Neural cell (in vitro differentiated cells): ENCODE data around the gene ATP2C2. TPM values are rescaled to one million over a fixed set of nuclear protein-coding genes. Genes with fewer than 3 reads are reported as not detected.

Source experiments
- H2AFZ ChIP-seq: fragments of 200-600, 300-800 bp; sonication (generic), shearing (Covaris generic); 2 replicates; pipeline ENCODE4 v1.6.0; 2014; ENCODE audit warnings: low read depth, mild to moderate bottlenecking, antibody characterized with exemption, low read length, moderate library complexity
- H3F3A ChIP-seq: fragments of 200-600 bp; shearing (Covaris generic); 2 replicates; pipeline ENCODE4 v1.6.1; 2016; ENCODE audit warnings: mild to moderate bottlenecking, moderate library complexity, mixed read lengths, antibody characterized with exemption, low read length; ENCODE audit not compliant: insufficient read depth, poor library complexity, severe bottlenecking
- H3K27ac ChIP-seq: fragments of 200-600, 300-800 bp; sonication (generic), shearing (Covaris generic); 2 replicates; pipeline ENCODE4 v1.5.1; 2014; ENCODE audit warnings: mild to moderate bottlenecking, low read length, moderate library complexity
- H3K27me3 ChIP-seq: fragments of 300-800, 200-600 bp; sonication (generic), shearing (Covaris generic); 2 replicates; pipeline ENCODE4 v1.6.0; 2014; ENCODE audit warnings: mild to moderate bottlenecking, low read depth, low read length, moderate library complexity; ENCODE audit not compliant: insufficient read depth
- H3K36me3 ChIP-seq: fragments of 300-800, 200-600 bp; sonication (generic), shearing (Covaris generic); 2 replicates; pipeline ENCODE4 v1.5.1; 2014; ENCODE audit warnings: mild to moderate bottlenecking, antibody characterized with exemption, low read length, moderate library complexity; ENCODE audit not compliant: insufficient read depth
- H3K4me2 ChIP-seq: fragments of 300-800, 200-600 bp; sonication (generic), shearing (Covaris generic); 2 replicates; pipeline ENCODE4 v1.6.0; 2014; ENCODE audit warnings: mild to moderate bottlenecking, low read length
- H3K4me3 ChIP-seq: fragments of 300-800, 200-600 bp; sonication (generic), shearing (Covaris generic); 2 replicates; pipeline ENCODE4 v1.5.1; 2014; ENCODE audit warnings: mild to moderate bottlenecking, low read length, moderate library complexity
- H3K79me2 ChIP-seq: fragments of 200-600 bp; shearing (Covaris generic); replicated peaks from 2 replicates; pipeline ENCODE4 v1.6.0; 2014; ENCODE audit warnings: mild to moderate bottlenecking, low read length, moderate library complexity; ENCODE audit not compliant: insufficient read depth
- H3K9ac ChIP-seq: fragments of 300-800, 200-600 bp; sonication (generic), shearing (Covaris generic); 2 replicates; pipeline ENCODE4 v1.6.1; 2016; ENCODE audit warnings: mild to moderate bottlenecking, low read length, mixed read lengths
- H3K9me2 ChIP-seq: fragments of 200-600 bp; shearing (Covaris generic); 2 replicates; pipeline ENCODE4 v1.6.1; 2016; ENCODE audit warnings: mild to moderate bottlenecking, low read length, mixed read lengths; ENCODE audit not compliant: insufficient read depth
- H3K9me3 ChIP-seq: fragments of 200-600, 300-800 bp; sonication (generic), shearing (Covaris generic); 2 replicates; pipeline ENCODE4 v1.6.1; 2016; ENCODE audit warnings: mild to moderate bottlenecking, mixed run types, low read length, moderate library complexity, mixed read lengths
- H4K20me1 ChIP-seq: fragments of 200-600 bp; shearing (Covaris generic); 2 replicates; pipeline ENCODE4 v1.6.1; 2016; ENCODE audit warnings: mild to moderate bottlenecking, mixed run types; ENCODE audit not compliant: insufficient read depth
- EP300 ChIP-seq: fragments of 450-650 bp; conservative IDR thresholded peaks from 2 replicates; pipeline ENCODE4 v1.6.1; 2014; ENCODE audit warnings: antibody characterized with exemption, mild to moderate bottlenecking, moderate library complexity; ENCODE audit not compliant: poor library complexity, severe bottlenecking
- EZH2 ChIP-seq: fragments of 200-600, 300-800 bp; shearing (Covaris generic), sonication (generic); IDR thresholded peaks from 2 replicates; pipeline ENCODE4 v1.6.1; 2014; ENCODE audit warnings: antibody characterized with exemption, low read length, borderline replicate concordance, mild to moderate bottlenecking; ENCODE audit not compliant: insufficient read depth, poor library complexity, severe bottlenecking
- MXI1 ChIP-seq: fragments of 450-650 bp; conservative IDR thresholded peaks from 2 replicates; pipeline ENCODE4 v1.6.1; 2014; ENCODE audit warnings: antibody characterized with exemption, mild to moderate bottlenecking; ENCODE audit not compliant: poor library complexity, severe bottlenecking
- POLR2AphosphoS5 ChIP-seq: IDR thresholded peaks from 2 replicates; pipeline ENCODE4 v1.6.1; 2012
- RAD21 ChIP-seq: fragments of 450-650 bp; conservative IDR thresholded peaks from 2 replicates; pipeline ENCODE4 v1.6.1; 2014; ENCODE audit warnings: antibody characterized with exemption, mild to moderate bottlenecking, moderate library complexity
- SMC3 ChIP-seq: fragments of 450-650 bp; conservative IDR thresholded peaks from 2 replicates; pipeline ENCODE4 v1.6.1; 2014; ENCODE audit warnings: antibody characterized with exemption, mild to moderate bottlenecking, moderate library complexity; ENCODE audit not compliant: poor library complexity
- TAF1 ChIP-seq: IDR thresholded peaks from 2 replicates; pipeline ENCODE4 v1.6.1; 2012; ENCODE audit warnings: low read depth
- polyA plus RNA-seq: library from polyadenylated mRNA; depleted of rRNA; stranded (reverse); fragments of >200 nt; gene quantifications from 2 replicates; pipeline ENCODE4 v1.2.3, GENCODE V29; 2014
- TF ChIP-seq, protein P1 (sequence below): fragments of 450-650 bp; IDR thresholded peaks from 2 replicates; pipeline ENCODE4 v1.5.1; 2014; ENCODE audit warnings: antibody characterized with exemption, mild to moderate bottlenecking, moderate library complexity; ENCODE audit not compliant: poor library complexity, severe bottlenecking
- TF ChIP-seq, protein P2 (sequence below): IDR thresholded peaks from 2 replicates; pipeline ENCODE4 v1.6.1; 2012; ENCODE audit warnings: borderline replicate concordance

Gene ATP2C2
- polyA plus RNA-seq, 1 donor from 2014 or later = not detected

GRCh38 chr16:84414789-84415326 lies 46.5 kb downstream of the ATP2C2 start:
- H3K4me2 ChIP-seq = no peak overlapping the region
- H3K27ac ChIP-seq = no peak overlapping the region
- no peak overlapping the region for H3K9ac ChIP-seq
- H3K9me3 ChIP-seq = no peaks in the 10 kb centered on the region
- no peak overlapping the region for H2AFZ ChIP-seq
- no peak for TF ChIP-seq EP300
- TF ChIP-seq, protein P1, sequence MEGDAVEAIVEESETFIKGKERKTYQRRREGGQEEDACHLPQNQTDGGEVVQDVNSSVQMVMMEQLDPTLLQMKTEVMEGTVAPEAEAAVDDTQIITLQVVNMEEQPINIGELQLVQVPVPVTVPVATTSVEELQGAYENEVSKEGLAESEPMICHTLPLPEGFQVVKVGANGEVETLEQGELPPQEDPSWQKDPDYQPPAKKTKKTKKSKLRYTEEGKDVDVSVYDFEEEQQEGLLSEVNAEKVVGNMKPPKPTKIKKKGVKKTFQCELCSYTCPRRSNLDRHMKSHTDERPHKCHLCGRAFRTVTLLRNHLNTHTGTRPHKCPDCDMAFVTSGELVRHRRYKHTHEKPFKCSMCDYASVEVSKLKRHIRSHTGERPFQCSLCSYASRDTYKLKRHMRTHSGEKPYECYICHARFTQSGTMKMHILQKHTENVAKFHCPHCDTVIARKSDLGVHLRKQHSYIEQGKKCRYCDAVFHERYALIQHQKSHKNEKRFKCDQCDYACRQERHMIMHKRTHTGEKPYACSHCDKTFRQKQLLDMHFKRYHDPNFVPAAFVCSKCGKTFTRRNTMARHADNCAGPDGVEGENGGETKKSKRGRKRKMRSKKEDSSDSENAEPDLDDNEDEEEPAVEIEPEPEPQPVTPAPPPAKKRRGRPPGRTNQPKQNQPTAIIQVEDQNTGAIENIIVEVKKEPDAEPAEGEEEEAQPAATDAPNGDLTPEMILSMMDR = no peak
- no peak for TF ChIP-seq RAD21
- TF ChIP-seq TAF1 = no peak
- TF ChIP-seq EZH2 = no peak
- no peaks in the 10 kb centered on the region for H3K9me2 ChIP-seq
- H3K79me2 ChIP-seq = no peaks in the 10 kb centered on the region
- H3F3A ChIP-seq = no peaks in the 10 kb centered on the region
- H3K36me3 ChIP-seq = no peaks in the 10 kb centered on the region
- no peak overlapping the region for H3K4me3 ChIP-seq
- no peaks in the 10 kb centered on the region for H4K20me1 ChIP-seq
- no peaks in the 10 kb centered on the region for H3K27me3 ChIP-seq

- H3K4me3 ChIP-seq = no peak overlapping the region
- no peak overlapping the region for H2AFZ ChIP-seq
- no peaks in the 10 kb centered on the region for H4K20me1 ChIP-seq
- H3F3A ChIP-seq = no peaks in the 10 kb centered on the region
- TF ChIP-seq POLR2AphosphoS5 = no peak
- TF ChIP-seq EP300 = no peak
- TF ChIP-seq SMC3 = no peak
- TF ChIP-seq MXI1 = no peak
- TF ChIP-seq EZH2 = no peak
- TF ChIP-seq TAF1 = no peak
- TF ChIP-seq, protein P2, sequence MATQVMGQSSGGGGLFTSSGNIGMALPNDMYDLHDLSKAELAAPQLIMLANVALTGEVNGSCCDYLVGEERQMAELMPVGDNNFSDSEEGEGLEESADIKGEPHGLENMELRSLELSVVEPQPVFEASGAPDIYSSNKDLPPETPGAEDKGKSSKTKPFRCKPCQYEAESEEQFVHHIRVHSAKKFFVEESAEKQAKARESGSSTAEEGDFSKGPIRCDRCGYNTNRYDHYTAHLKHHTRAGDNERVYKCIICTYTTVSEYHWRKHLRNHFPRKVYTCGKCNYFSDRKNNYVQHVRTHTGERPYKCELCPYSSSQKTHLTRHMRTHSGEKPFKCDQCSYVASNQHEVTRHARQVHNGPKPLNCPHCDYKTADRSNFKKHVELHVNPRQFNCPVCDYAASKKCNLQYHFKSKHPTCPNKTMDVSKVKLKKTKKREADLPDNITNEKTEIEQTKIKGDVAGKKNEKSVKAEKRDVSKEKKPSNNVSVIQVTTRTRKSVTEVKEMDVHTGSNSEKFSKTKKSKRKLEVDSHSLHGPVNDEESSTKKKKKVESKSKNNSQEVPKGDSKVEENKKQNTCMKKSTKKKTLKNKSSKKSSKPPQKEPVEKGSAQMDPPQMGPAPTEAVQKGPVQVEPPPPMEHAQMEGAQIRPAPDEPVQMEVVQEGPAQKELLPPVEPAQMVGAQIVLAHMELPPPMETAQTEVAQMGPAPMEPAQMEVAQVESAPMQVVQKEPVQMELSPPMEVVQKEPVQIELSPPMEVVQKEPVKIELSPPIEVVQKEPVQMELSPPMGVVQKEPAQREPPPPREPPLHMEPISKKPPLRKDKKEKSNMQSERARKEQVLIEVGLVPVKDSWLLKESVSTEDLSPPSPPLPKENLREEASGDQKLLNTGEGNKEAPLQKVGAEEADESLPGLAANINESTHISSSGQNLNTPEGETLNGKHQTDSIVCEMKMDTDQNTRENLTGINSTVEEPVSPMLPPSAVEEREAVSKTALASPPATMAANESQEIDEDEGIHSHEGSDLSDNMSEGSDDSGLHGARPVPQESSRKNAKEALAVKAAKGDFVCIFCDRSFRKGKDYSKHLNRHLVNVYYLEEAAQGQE = no peak
- TF ChIP-seq RAD21 = no peak
- H3K27me3 ChIP-seq = no peaks in the 10 kb centered on the region
- H3K4me2 ChIP-seq = no peak overlapping the region
- H3K79me2 ChIP-seq = no peaks in the 10 kb centered on the region
- H3K9ac ChIP-seq = no peak overlapping the region
- H3K27ac ChIP-seq = no peak overlapping the region
- H3K9me2 ChIP-seq = no peaks in the 10 kb centered on the region
- no peaks in the 10 kb centered on the region for H3K36me3 ChIP-seq
- H3K9me3 ChIP-seq = no peaks in the 10 kb centered on the region
Measured at GRCh38 chr16:84416407-84417321, 48.3 kb downstream of the ATP2C2 start.
